IPS-18a (cell line): ENCODE measurements around the gene ABHD16B.
A peak's percentile ranks its signal among the peaks of the same experiment; 100 is the strongest.
"Not testable (repeated sequence)": the region's sequence is repeated elsewhere in the genome, so short reads cannot be mapped to it uniquely, and the experiment has no call there.

Experiments used
- H3K27ac ChIP-seq: one replicate; pipeline ENCODE4 v1.5.1; 2013; ENCODE audit warnings: low read length
- H3K27me3 ChIP-seq: one replicate; pipeline ENCODE4 v1.6.1; 2013; ENCODE audit warnings: mild to moderate bottlenecking, low read length; ENCODE audit not compliant: control insufficient read depth, insufficient read depth
- H3K36me3 ChIP-seq: one replicate; pipeline ENCODE4 v1.6.1; 2013; ENCODE audit warnings: low read depth, low read length; ENCODE audit not compliant: control insufficient read depth
- H3K4me1 ChIP-seq: one replicate; pipeline ENCODE4 v1.6.1; 2013; ENCODE audit warnings: low read depth, low read length; ENCODE audit not compliant: control insufficient read depth
- H3K4me3 ChIP-seq: one replicate; pipeline ENCODE4 v1.5.1; 2013; ENCODE audit warnings: low read length
- H3K9ac ChIP-seq: one replicate; pipeline ENCODE4 v1.6.1; 2013; ENCODE audit warnings: mild to moderate bottlenecking, low read length, moderate library complexity
- H3K9me3 ChIP-seq: one replicate; pipeline ENCODE4 v1.6.1; 2013; ENCODE audit warnings: low read depth, low read length; ENCODE audit not compliant: control insufficient read depth

Gene ABHD16B

DNA sequence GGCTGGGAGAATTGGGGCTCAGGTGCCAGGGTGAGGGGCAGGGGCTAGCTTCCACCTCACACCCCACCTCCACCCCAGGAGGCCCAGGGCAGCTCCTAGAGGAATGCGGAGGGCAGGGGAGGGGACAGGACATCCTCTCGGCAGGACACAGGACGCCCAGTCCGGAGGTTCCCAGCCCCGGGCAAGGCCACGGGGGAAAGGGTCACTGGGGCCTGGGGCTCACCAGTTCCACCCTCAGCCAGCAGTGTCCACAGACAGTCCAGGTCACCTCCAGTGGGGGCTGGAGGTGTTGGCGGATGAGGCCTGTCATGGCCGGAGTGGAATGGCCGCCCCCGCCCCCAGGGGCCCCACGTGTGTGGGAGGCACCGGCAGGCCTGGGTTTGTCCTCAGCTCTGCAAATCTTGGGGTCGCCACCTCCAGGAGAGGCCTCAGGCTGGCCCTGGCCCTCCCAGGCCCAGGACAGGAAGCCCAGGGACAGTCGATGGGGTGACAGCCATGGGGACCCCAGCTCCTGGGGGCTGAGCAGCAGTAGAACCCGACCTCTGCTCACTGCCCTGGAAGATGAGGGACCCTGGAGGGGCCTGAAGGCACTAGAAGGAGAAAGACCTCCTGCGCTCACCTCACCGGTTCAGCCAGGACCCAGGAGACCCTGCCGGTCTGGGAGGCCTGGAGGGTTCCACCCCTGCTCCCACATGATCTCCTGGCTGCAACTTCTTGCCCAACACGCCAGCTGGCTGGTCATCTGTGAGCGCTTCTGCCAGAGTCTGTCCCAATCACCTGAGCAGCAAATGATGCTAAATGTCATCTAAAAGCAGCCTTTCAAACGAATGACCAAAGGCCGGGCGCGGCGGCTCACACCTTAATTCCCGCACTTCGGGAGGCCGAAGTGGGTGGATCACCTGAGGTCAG, 13.0 kb upstream of the ABHD16B start:
- peak overlapping the region; percentile 52 for H3K4me3 ChIP-seq
- peak overlapping the region; percentile 6 for H3K27ac ChIP-seq
- H3K9me3 ChIP-seq, result no peaks in the 10 kb centered on the region
- no peaks in the 10 kb centered on the region for H3K36me3 ChIP-seq
- no peaks in the 10 kb centered on the region for H3K27me3 ChIP-seq
- H3K9ac ChIP-seq, result no peak overlapping the region
- H3K4me1 ChIP-seq, result peaks cover 23% of the 10 kb centered on the region

- Histone ChIP-seq H3K36me3 (no peaks in the 10 kb centered on the region), H3K4me1 (peaks cover 36% of the 10 kb centered on the region), H3K9me3 (no peaks in the 10 kb centered on the region), H3K4me3 (no peak overlapping the region), H3K27ac (no peak overlapping the region), H3K27me3 (no peaks in the 10 kb centered on the region), H3K9ac (no peak overlapping the region)
Measured at GRCh38 chr20:63850689-63851547, 10.4 kb upstream of the ABHD16B start.

- H3K4me1 ChIP-seq, result peaks cover 34% of the 10 kb centered on the region
- H3K27me3 ChIP-seq, H3K9ac ChIP-seq, H3K36me3 ChIP-seq, H3K27ac ChIP-seq, H3K9me3 ChIP-seq, H3K4me3 ChIP-seq: not testable (repeated sequence)
Measured at GRCh38 chr20:63851548-63851943, 9.8 kb upstream of the ABHD16B start.

- H3K9ac ChIP-seq, H3K9me3 ChIP-seq, H3K4me3 ChIP-seq, H3K36me3 ChIP-seq, H3K27ac ChIP-seq, H3K27me3 ChIP-seq: not testable (repeated sequence)
- H3K4me1 ChIP-seq, result peaks cover 21% of the 10 kb centered on the region
Measured at GRCh38 chr20:63853733-63854068, 7.6 kb upstream of the ABHD16B start.

DNA sequence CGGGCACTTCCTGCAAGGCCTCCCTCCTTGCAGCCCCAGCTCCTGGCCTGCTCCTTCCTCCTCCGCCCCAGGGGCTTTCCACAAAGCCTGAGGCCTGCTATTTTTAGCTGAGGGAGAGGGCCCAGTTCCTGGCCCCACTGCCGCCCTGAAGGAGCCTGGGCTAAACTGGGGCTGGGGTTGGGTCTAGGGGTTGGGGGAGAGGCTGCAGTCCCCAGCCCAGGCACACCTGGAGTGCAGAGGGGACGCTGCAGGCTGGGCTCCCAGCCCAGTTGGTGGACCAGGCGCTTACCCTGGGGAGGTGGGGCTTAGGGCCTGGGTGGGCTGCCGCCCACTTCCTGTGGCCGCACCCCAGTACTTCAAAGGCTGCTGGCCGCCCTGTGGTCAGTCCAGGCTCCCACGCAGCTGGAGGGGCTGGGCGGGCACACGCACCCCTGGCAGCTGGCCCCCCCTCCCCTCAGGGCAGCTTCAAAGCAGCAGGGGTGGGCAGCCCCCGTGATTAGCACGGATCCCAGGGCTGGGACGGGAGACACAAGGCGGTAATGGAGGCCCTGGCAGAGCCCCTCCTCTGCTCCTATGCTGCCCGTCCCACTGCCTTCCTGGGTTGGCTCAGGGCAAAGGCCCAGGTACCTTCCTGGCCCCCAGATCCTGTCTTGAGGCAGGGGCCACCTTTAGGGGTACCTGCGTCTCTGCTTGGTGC, 7.1 kb upstream of the ABHD16B start:
- peaks cover 26% of the 10 kb centered on the region for H3K4me1 ChIP-seq
- no peak overlapping the region for H3K27ac ChIP-seq
- no peaks in the 10 kb centered on the region for H3K27me3 ChIP-seq
- no peaks in the 10 kb centered on the region for H3K36me3 ChIP-seq
- no peak overlapping the region for H3K9ac ChIP-seq
- H3K9me3 ChIP-seq, result no peaks in the 10 kb centered on the region
- H3K4me3 ChIP-seq, result no peak overlapping the region

DNA sequence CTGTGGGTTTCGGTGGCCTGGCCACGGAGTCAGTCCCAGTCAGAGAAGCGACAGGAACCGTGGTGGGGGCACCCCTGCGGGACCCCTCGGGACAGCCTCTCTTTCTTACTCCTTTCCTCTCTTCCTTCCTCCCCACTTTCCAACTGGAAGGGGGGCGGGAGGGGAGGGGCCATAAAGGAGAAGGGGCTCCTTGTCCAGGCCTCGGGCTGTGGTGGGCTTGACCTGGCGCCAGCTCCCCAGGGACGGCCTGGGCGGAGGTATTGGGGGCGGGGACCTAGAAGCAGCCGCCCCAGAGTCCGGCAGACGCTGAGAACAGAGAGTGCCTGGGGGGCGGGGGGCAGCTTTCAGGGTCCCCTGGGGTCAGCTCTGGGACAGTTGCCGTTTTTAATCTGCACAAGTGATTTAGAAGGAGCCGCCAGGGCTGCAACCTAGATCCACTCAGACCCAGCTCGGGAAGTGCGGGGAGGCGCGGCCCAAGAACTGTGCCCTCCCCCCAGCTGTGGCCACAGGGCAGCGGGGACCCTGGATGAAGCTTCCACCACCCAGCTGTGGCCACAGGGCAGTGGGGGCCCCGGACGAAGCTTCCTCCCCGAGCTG, 6.4 kb upstream of the ABHD16B start:
- Histone ChIP-seq H3K4me1 (peaks cover 27% of the 10 kb centered on the region), H3K27me3 (no peaks in the 10 kb centered on the region), H3K9me3 (no peaks in the 10 kb centered on the region), H3K9ac (no peak overlapping the region), H3K4me3 (peak overlapping the region; percentile 23), H3K27ac (no peak overlapping the region), H3K36me3 (no peaks in the 10 kb centered on the region)

- peaks cover 27% of the 10 kb centered on the region for H3K4me1 ChIP-seq
Measured at GRCh38 chr20:63855363-63856097, 5.8 kb upstream of the ABHD16B start.

GRCh38 chr20:63856098-63856511, 5.2 kb upstream of the ABHD16B start:
- no peaks in the 10 kb centered on the region for H3K9me3 ChIP-seq
- H3K4me1 ChIP-seq, result peaks cover 27% of the 10 kb centered on the region
- H3K36me3 ChIP-seq, result no peaks in the 10 kb centered on the region
- H3K4me3 ChIP-seq, result peak overlapping the region; percentile 29
- H3K27ac ChIP-seq, result no peak overlapping the region
- H3K27me3 ChIP-seq, result no peaks in the 10 kb centered on the region
- no peak overlapping the region for H3K9ac ChIP-seq

More at GRCh38 chr20:63855363-63856097, 5.8 kb upstream of the ABHD16B start:
- Histone ChIP-seq H3K9ac (no peak overlapping the region), H3K4me3 (peak overlapping the region; percentile 29), H3K36me3 (no peaks in the 10 kb centered on the region), H3K9me3 (no peaks in the 10 kb centered on the region), H3K27me3 (no peaks in the 10 kb centered on the region), H3K27ac (no peak overlapping the region)

GRCh38 chr20:63857764-63858392, 3.4 kb upstream of the ABHD16B start:
- no peak overlapping the region for H3K4me3 ChIP-seq
- H3K9ac ChIP-seq, result no peak overlapping the region
- H3K27ac ChIP-seq, result no peak overlapping the region
- no peaks in the 10 kb centered on the region for H3K36me3 ChIP-seq
- peaks cover 27% of the 10 kb centered on the region for H3K4me1 ChIP-seq
- no peaks in the 10 kb centered on the region for H3K27me3 ChIP-seq
- H3K9me3 ChIP-seq, result no peaks in the 10 kb centered on the region

GRCh38 chr20:63858393-63859165, 2.7 kb upstream of the ABHD16B start:
- peaks cover 26% of the 10 kb centered on the region for H3K4me1 ChIP-seq
- no peak overlapping the region for H3K9ac ChIP-seq
- no peaks in the 10 kb centered on the region for H3K9me3 ChIP-seq
- no peaks in the 10 kb centered on the region for H3K36me3 ChIP-seq
- peak overlapping the region; percentile 27 for H3K27ac ChIP-seq
- no peaks in the 10 kb centered on the region for H3K27me3 ChIP-seq
- H3K4me3 ChIP-seq, result peak overlapping the region; percentile 25
